Activated B cell treated with CpG ODN at 0.5 μM for 24 hours (primary cell): ENCODE data around the gene RASA3. TPM values are rescaled to one million over a fixed set of nuclear protein-coding genes. Genes with fewer than 3 reads are reported as not detected.

Experiments used
- ATAC-seq: fragments of 200-7000 bp; cut with Tn5 transposase; one replicate; pipeline ENCODE4 v1.10.0; 2021; ENCODE audit warnings: low read depth, mild to moderate bottlenecking, moderate library complexity
- CTCF ChIA-PET: fragments of 350-600 bp; sonication (Branson Sonifier 250); formaldehyde crosslinking; loops from one replicate; lab custom pipeline; 2021; ENCODE audit warnings: antibody characterized with exemption; lab: Charles Lee
- POLR2A ChIA-PET: fragments of 350-600 bp; sonication (Branson Sonifier 250); formaldehyde crosslinking; loops from one replicate; lab custom pipeline; 2021; ENCODE audit warnings: antibody characterized with exemption; lab: Charles Lee
- DNase-seq: peaks from one replicate; pipeline ENCODE4 v3.0.0; 2022
- H3K27ac Mint-ChIP-seq: one replicate; pipeline ENCODE4 v1.8.0; 2020; ENCODE audit warnings: mixed read lengths
- H3K27me3 Mint-ChIP-seq: one replicate; pipeline ENCODE4 v1.8.0; 2021; ENCODE audit warnings: mixed read lengths
- H3K36me3 Mint-ChIP-seq: one replicate; pipeline ENCODE4 v1.8.0; 2021; ENCODE audit warnings: low read depth, mixed read lengths
- H3K4me1 Mint-ChIP-seq: one replicate; pipeline ENCODE4 v1.8.0; 2021; ENCODE audit warnings: mixed read lengths
- H3K4me3 Mint-ChIP-seq: one replicate; pipeline ENCODE4 v1.8.0; 2020; ENCODE audit warnings: mild to moderate bottlenecking, mixed read lengths
- H3K9me3 Mint-ChIP-seq: one replicate; pipeline ENCODE4 v1.8.0; 2020; ENCODE audit warnings: mixed read lengths
- intact Hi-C: fragments of 100-400 bp; cut with micrococcal nuclease; formaldehyde crosslinking; loops from one replicate; pipeline ENCODE4 v1.15.1; 2024
- total RNA-seq: library from RNA; stranded (reverse); gene quantifications from 2 replicates; pipeline ENCODE4 v1.2.3, GENCODE V29; 2022
- TF ChIP-seq, protein P1 (sequence below): fragments of 200-600 bp; IDR thresholded peaks from one replicate; pipeline ENCODE4 v1.8.0; 2022; ENCODE audit warnings: antibody characterized with exemption, mild to moderate bottlenecking

The RASA3 gene
- total RNA-seq, 1 donor from 2014 or later = 20.4 TPM

GRCh38 chr13:114019367-114019766 lies 113.1 kb downstream of the RASA3 start:
- Mint-ChIP-seq H3K9me3 (no peaks in the 10 kb centered on the region), H3K36me3 (peaks cover 68% of the 10 kb centered on the region), H3K27me3 (no peaks in the 10 kb centered on the region), H3K4me1 (peaks cover 28% of the 10 kb centered on the region), H3K27ac (no peak overlapping the region), H3K4me3 (no peak overlapping the region)
- POLR2A ChIA-PET = no interaction called here
- CTCF ChIA-PET = no interaction called here
- TF ChIP-seq, protein P1, sequence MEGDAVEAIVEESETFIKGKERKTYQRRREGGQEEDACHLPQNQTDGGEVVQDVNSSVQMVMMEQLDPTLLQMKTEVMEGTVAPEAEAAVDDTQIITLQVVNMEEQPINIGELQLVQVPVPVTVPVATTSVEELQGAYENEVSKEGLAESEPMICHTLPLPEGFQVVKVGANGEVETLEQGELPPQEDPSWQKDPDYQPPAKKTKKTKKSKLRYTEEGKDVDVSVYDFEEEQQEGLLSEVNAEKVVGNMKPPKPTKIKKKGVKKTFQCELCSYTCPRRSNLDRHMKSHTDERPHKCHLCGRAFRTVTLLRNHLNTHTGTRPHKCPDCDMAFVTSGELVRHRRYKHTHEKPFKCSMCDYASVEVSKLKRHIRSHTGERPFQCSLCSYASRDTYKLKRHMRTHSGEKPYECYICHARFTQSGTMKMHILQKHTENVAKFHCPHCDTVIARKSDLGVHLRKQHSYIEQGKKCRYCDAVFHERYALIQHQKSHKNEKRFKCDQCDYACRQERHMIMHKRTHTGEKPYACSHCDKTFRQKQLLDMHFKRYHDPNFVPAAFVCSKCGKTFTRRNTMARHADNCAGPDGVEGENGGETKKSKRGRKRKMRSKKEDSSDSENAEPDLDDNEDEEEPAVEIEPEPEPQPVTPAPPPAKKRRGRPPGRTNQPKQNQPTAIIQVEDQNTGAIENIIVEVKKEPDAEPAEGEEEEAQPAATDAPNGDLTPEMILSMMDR = no peak
- intact Hi-C loops = no loop called here
- ATAC-seq = peak; percentile 43
- DNase-seq = no peak

- ChIA-PET CTCF (no interaction called here), POLR2A (no interaction called here)
- no peak overlapping the region for H3K27ac Mint-ChIP-seq
- H3K36me3 Mint-ChIP-seq = peaks cover 63% of the 10 kb centered on the region
- H3K9me3 Mint-ChIP-seq = no peaks in the 10 kb centered on the region
- H3K4me3 Mint-ChIP-seq = no peak overlapping the region
- ATAC-seq (no peak), DNase-seq (no peak)
- TF ChIP-seq, protein P1 = no peak
- peaks cover 21% of the 10 kb centered on the region for H3K4me1 Mint-ChIP-seq
- H3K27me3 Mint-ChIP-seq = no peaks in the 10 kb centered on the region
- intact Hi-C loops = no loop called here
Observed at GRCh38 chr13:114018461-114019055, 113.9 kb downstream of the RASA3 start.

GRCh38 chr13:114017966-114018365 lies 114.5 kb downstream of the RASA3 start:
- TF ChIP-seq, protein P1 = no peak
- H3K36me3 Mint-ChIP-seq = peaks cover 60% of the 10 kb centered on the region
- POLR2A ChIA-PET = no interaction called here
- H3K27me3 Mint-ChIP-seq = no peaks in the 10 kb centered on the region
- no peaks in the 10 kb centered on the region for H3K9me3 Mint-ChIP-seq
- no peak overlapping the region for H3K27ac Mint-ChIP-seq
- CTCF ChIA-PET = no interaction called here
- intact Hi-C loops = no loop called here
- DNase-seq (no peak), ATAC-seq (no peak)
- no peak overlapping the region for H3K4me3 Mint-ChIP-seq
- H3K4me1 Mint-ChIP-seq = peaks cover 18% of the 10 kb centered on the region

DNA sequence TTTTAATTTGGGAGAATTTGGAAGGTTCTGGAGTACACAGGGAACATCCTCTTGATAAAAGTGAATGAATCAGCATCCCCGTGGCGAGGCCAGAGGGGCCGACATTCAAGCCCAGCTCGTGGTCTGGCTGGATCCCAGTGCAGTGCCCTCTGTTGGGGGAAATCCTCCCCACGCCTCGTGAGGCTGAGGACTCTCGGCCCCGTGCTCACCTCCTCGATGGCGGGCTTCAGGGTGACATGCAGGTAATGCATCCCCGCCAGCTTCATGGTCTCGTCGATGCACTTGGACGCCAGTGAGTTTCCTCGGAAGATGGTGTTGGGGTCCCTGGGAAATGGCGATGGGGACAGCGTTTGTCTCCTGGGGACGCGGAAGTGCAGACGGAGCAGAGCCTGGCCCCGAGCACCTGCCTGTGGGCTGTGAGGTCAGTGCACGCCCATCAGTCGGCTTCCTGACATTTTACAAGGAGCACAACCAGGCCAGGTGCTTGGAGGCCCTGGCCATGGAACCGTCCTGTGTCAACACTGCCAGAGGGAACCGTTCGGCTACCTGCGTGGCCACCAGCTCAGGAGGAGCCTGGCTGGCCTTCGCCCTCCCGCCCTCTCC lies 115.3 kb downstream of the RASA3 start:
- POLR2A ChIA-PET = no interaction called here
- DNase-seq (no peak), ATAC-seq (no peak)
- TF ChIP-seq, protein P1 = no peak
- no peak overlapping the region for H3K4me3 Mint-ChIP-seq
- intact Hi-C loops = no loop called here
- H3K36me3 Mint-ChIP-seq = peaks cover 55% of the 10 kb centered on the region
- H3K4me1 Mint-ChIP-seq = peaks cover 13% of the 10 kb centered on the region
- H3K27me3 Mint-ChIP-seq = no peaks in the 10 kb centered on the region
- no peak overlapping the region for H3K27ac Mint-ChIP-seq
- CTCF ChIA-PET = no interaction called here
- H3K9me3 Mint-ChIP-seq = no peaks in the 10 kb centered on the region

DNA sequence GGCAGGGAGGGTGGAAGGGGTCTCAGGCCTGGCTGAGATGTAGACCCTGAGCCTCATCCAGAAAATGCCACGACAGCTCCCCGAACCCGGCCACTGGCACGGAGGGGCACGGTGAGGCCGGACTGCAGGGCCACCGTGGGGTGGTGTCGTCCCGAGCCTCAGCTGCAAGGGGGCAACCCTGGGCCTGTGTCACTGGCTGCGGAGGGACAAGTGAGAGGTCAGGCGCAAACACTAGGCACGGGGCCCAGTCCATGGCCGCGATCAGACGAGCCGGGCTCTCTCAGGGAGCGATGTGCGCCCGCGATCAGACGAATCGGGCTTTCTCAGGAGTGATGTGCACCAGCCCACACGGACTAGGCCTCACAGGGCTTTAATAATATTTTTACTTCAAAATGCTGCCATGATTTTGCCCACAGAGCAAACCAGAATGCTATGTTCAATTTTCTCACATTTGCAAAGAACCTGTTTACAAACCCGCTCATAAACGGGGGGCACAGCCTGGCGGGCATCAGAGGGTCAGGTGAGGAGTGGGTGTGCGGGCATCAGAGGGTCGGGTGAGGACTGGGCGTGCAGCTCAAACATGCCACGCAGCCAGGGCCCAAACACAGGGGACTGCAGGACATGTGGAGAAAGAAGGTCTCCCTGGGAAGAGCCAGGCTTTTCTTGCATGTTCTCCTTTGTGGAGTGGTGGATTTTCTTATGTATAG lies 115.9 kb downstream of the RASA3 start:
- Mint-ChIP-seq H3K9me3 (no peaks in the 10 kb centered on the region), H3K4me3 (no peak overlapping the region), H3K36me3 (peaks cover 49% of the 10 kb centered on the region), H3K4me1 (peaks cover 7% of the 10 kb centered on the region), H3K27ac (no peak overlapping the region), H3K27me3 (no peaks in the 10 kb centered on the region)
- intact Hi-C loops = no loop called here
- CTCF ChIA-PET = no interaction called here
- POLR2A ChIA-PET = no interaction called here
- no peak for ATAC-seq
- TF ChIP-seq, protein P1 = no peak
- no peak for DNase-seq
